GM23248 (cell line): ENCODE measurements around the gene FILIP1L.

Source experiments
- EZH2 ChIP-seq: fragments of 200-600 bp; sonication (generic); IDR thresholded peaks from 2 replicates; pipeline ENCODE4 v1.6.1; 2018; ENCODE audit warnings: antibody characterized with exemption, mild to moderate bottlenecking; ENCODE audit not compliant: insufficient read depth, poor library complexity, severe bottlenecking
- EZH2phosphoT487 ChIP-seq: fragments of 200-600 bp; sonication (generic); IDR thresholded peaks from 2 replicates; pipeline ENCODE4 v1.6.1; 2018; ENCODE audit warnings: antibody characterized with exemption, moderate library complexity, mild to moderate bottlenecking, low read depth; ENCODE audit not compliant: insufficient read depth

GRCh38 chr3:99836681-99837080, 277.6 kb downstream of the FILIP1L start:
- TF ChIP-seq EZH2phosphoT487 (no peak), EZH2 (no peak)
